ENCODE measurements around the gene SARDH.

DNA sequence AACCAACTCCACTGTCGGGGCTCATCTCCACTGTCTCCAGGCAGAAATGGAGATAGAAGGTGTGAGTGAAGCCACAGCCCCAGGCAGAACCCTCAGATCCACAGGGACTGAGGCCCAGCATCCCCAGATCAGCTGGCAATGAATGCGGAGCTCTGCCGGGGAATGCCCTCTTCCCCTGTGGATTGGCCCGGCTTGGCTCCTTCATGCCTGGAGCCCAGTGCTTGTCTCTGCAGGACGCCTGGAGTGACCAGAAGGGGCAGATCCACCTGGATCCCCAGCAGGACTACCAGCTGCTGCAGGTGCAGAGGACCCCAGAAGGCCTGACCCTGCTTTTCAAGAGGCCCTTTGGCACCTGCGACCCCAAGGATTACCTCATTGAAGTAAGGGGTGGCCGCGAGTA is 98.5 kb downstream of the SARDH start:
- TF ChIP-seq, protein P1, sequence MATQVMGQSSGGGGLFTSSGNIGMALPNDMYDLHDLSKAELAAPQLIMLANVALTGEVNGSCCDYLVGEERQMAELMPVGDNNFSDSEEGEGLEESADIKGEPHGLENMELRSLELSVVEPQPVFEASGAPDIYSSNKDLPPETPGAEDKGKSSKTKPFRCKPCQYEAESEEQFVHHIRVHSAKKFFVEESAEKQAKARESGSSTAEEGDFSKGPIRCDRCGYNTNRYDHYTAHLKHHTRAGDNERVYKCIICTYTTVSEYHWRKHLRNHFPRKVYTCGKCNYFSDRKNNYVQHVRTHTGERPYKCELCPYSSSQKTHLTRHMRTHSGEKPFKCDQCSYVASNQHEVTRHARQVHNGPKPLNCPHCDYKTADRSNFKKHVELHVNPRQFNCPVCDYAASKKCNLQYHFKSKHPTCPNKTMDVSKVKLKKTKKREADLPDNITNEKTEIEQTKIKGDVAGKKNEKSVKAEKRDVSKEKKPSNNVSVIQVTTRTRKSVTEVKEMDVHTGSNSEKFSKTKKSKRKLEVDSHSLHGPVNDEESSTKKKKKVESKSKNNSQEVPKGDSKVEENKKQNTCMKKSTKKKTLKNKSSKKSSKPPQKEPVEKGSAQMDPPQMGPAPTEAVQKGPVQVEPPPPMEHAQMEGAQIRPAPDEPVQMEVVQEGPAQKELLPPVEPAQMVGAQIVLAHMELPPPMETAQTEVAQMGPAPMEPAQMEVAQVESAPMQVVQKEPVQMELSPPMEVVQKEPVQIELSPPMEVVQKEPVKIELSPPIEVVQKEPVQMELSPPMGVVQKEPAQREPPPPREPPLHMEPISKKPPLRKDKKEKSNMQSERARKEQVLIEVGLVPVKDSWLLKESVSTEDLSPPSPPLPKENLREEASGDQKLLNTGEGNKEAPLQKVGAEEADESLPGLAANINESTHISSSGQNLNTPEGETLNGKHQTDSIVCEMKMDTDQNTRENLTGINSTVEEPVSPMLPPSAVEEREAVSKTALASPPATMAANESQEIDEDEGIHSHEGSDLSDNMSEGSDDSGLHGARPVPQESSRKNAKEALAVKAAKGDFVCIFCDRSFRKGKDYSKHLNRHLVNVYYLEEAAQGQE (IDR thresholded peaks at IDR 0.05; ENCODE audit: borderline replicate concordance) = no peak
- TF ChIP-seq, protein P2, sequence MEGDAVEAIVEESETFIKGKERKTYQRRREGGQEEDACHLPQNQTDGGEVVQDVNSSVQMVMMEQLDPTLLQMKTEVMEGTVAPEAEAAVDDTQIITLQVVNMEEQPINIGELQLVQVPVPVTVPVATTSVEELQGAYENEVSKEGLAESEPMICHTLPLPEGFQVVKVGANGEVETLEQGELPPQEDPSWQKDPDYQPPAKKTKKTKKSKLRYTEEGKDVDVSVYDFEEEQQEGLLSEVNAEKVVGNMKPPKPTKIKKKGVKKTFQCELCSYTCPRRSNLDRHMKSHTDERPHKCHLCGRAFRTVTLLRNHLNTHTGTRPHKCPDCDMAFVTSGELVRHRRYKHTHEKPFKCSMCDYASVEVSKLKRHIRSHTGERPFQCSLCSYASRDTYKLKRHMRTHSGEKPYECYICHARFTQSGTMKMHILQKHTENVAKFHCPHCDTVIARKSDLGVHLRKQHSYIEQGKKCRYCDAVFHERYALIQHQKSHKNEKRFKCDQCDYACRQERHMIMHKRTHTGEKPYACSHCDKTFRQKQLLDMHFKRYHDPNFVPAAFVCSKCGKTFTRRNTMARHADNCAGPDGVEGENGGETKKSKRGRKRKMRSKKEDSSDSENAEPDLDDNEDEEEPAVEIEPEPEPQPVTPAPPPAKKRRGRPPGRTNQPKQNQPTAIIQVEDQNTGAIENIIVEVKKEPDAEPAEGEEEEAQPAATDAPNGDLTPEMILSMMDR (IDR thresholded peaks at IDR 0.05; ENCODE audit: poor library complexity, severe bottlenecking) = no peak
- TF ChIP-seq EP300 (conservative IDR thresholded peaks at IDR 0.05; ENCODE audit: poor library complexity, severe bottlenecking) (no peak), TAF1 (IDR thresholded peaks at IDR 0.05; ENCODE audit: low read depth) (no peak), POLR2AphosphoS5 (IDR thresholded peaks at IDR 0.05) (no peak), RAD21 (conservative IDR thresholded peaks at IDR 0.05) (no peak), EZH2 (IDR thresholded peaks at IDR 0.05; ENCODE audit: borderline replicate concordance, insufficient read depth, low read length, poor library complexity, severe bottlenecking) (no peak), MXI1 (conservative IDR thresholded peaks at IDR 0.05; ENCODE audit: poor library complexity, severe bottlenecking) (no peak)

Data from neural cell (in vitro differentiated cells).